ENCODE data around the gene PRKAR1B.

PRKAR1B gene

DNA sequence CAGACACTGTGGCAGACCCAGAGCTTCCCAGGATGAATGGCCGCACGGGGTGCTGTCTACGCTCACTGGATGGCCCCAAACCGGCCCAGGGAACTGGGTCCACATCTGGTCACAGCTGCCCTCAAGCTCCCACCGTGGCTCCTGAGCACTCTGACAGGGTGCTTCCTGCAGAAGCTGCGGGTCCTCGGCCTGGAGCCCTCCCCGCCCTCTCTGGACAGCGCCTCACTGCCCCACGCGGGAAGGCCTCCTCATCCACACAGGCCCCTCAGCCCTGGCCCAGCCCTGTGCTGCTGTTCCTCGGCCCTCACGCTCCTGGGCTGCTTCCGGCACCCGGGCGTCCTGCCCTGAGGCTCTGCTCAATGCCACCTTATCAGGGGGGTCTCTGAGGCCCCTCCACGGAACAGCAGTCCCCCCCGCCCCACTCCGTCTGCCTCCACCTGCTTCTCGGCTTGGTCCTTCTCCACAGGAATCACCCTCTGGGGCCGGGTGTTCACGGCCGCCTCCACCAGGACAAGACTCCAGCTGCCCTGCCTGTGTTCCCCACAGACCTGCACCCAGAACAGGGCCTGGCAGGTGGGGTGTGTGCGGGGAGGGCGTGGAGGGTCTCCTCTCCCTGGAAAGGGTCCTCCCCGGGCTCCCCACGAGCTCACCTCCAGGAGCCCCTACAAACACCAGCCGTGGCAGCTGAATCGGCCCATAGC, 132.0 kb downstream of the PRKAR1B start:
- Histone ChIP-seq H4K8ac (ENCODE audit: low read length) (no peak overlapping the region), H3K9me3 (ENCODE audit: control insufficient read depth, low read length) (no peaks in the 10 kb centered on the region)

GRCh38 chr7:594212-594913, 132.7 kb downstream of the PRKAR1B start:
- H3K36me3 ChIP-seq (ENCODE audit: control insufficient read depth in 1 of 2, insufficient read depth in 2 of 2, low read depth in 1 of 2, low read length in 2 of 2), result peaks cover 0 to 34% of the 10 kb centered on the region in 2 experiments
- no peak overlapping the region for H4K91ac ChIP-seq (ENCODE audit: low read length)
- H4K8ac ChIP-seq (ENCODE audit: low read length), result no peak overlapping the region
- no peak overlapping the region for H3K4me2 ChIP-seq (ENCODE audit: low read length, poor library complexity, severe bottlenecking)
- no peak overlapping the region for H3K9ac ChIP-seq (ENCODE audit: low read length)
- WGBS, result 95% methylated on average over 16 of the region's 16 CpGs
- no peak overlapping the region for H2BK120ac ChIP-seq (ENCODE audit: low read depth, low read length)
- no peak overlapping the region for H2AFZ ChIP-seq (ENCODE audit: low read depth, low read length)
- no peak for DNase-seq
- no peak overlapping the region for H3K4me3 ChIP-seq (ENCODE audit: insufficient read depth in 1 of 2, low read depth in 1 of 2, low read length in 2 of 2)
- H2BK5ac ChIP-seq (ENCODE audit: low read depth, low read length, poor library complexity, severe bottlenecking), result no peak overlapping the region
- no peaks in the 10 kb centered on the region for H3K9me3 ChIP-seq (ENCODE audit: control insufficient read depth, low read length)
- no peaks in the 10 kb centered on the region for H3K27me3 ChIP-seq (ENCODE audit: control insufficient read depth in 1 of 2, insufficient read depth in 1 of 2, low read length in 2 of 2)
- H2BK15ac ChIP-seq (ENCODE audit: low read depth, poor library complexity, severe bottlenecking), result no peak overlapping the region
- no peak overlapping the region for H2BK12ac ChIP-seq (ENCODE audit: low read length in 2 of 2)
- no peak overlapping the region for H3K4ac ChIP-seq (ENCODE audit: low read depth in 1 of 2, low read length in 2 of 2)
- H2AK5ac ChIP-seq (ENCODE audit: low read length, severe bottlenecking), result no peak overlapping the region
- H3K18ac ChIP-seq (ENCODE audit: low read depth in 1 of 2, low read length in 2 of 2), result no peak overlapping the region
- H3K79me1 ChIP-seq (replicated peaks; ENCODE audit: low read length, poor library complexity, severe bottlenecking), result peaks cover 2% of the 10 kb centered on the region
- no peak overlapping the region for H3K23ac ChIP-seq (ENCODE audit: low read length in 2 of 2)
- no peak overlapping the region for H3K27ac ChIP-seq (ENCODE audit: low read length, poor library complexity, severe bottlenecking)
- no peak overlapping the region for H3K14ac ChIP-seq (ENCODE audit: low read length in 2 of 2)
- peaks cover 9% of the 10 kb centered on the region for H3K4me1 ChIP-seq (ENCODE audit: control insufficient read depth, insufficient read depth, low read depth, low read length)

More for the DNA sequence above, 132.0 kb downstream of the PRKAR1B start:
- no peak overlapping the region for H2AFZ ChIP-seq (ENCODE audit: low read depth, low read length)
- no peak overlapping the region for H3K23ac ChIP-seq (ENCODE audit: low read length in 2 of 2)
- peaks cover 2% of the 10 kb centered on the region for H3K79me1 ChIP-seq (replicated peaks; ENCODE audit: low read length, poor library complexity, severe bottlenecking)
- no peak overlapping the region for H4K91ac ChIP-seq (ENCODE audit: low read length)
- H3K27me3 ChIP-seq (ENCODE audit: control insufficient read depth in 1 of 2, insufficient read depth in 1 of 2, low read length in 2 of 2), result no peaks in the 10 kb centered on the region
- H3K4me1 ChIP-seq (ENCODE audit: control insufficient read depth, insufficient read depth, low read depth, low read length), result peaks cover 8% of the 10 kb centered on the region
- H3K4me2 ChIP-seq (ENCODE audit: low read length, poor library complexity, severe bottlenecking), result no peak overlapping the region
- H2BK15ac ChIP-seq (ENCODE audit: low read depth, poor library complexity, severe bottlenecking), result no peak overlapping the region
- no peak overlapping the region for H3K27ac ChIP-seq (ENCODE audit: low read length, poor library complexity, severe bottlenecking)
- H3K14ac ChIP-seq (ENCODE audit: low read length in 2 of 2), result no peak overlapping the region
- H3K18ac ChIP-seq (ENCODE audit: low read depth in 1 of 2, low read length in 2 of 2), result no peak overlapping the region
- H2BK12ac ChIP-seq (ENCODE audit: low read length in 2 of 2), result no peak overlapping the region
- WGBS, result 93% methylated on average over 29 of the region's 29 CpGs
- H3K4ac ChIP-seq (ENCODE audit: low read depth in 1 of 2, low read length in 2 of 2), result no peak overlapping the region
- no peak overlapping the region for H2BK120ac ChIP-seq (ENCODE audit: low read depth, low read length)
- no peak for DNase-seq
- no peak overlapping the region for H2AK5ac ChIP-seq (ENCODE audit: low read length, severe bottlenecking)
- H2BK5ac ChIP-seq (ENCODE audit: low read depth, low read length, poor library complexity, severe bottlenecking), result no peak overlapping the region
- no peak overlapping the region for H3K9ac ChIP-seq (ENCODE audit: low read length)
- H3K36me3 ChIP-seq (ENCODE audit: control insufficient read depth in 1 of 2, insufficient read depth in 2 of 2, low read depth in 1 of 2, low read length in 2 of 2), result peaks cover 0 to 26% of the 10 kb centered on the region in 2 experiments
- H3K4me3 ChIP-seq (ENCODE audit: insufficient read depth in 1 of 2, low read depth in 1 of 2, low read length in 2 of 2), result no peak overlapping the region

DNA sequence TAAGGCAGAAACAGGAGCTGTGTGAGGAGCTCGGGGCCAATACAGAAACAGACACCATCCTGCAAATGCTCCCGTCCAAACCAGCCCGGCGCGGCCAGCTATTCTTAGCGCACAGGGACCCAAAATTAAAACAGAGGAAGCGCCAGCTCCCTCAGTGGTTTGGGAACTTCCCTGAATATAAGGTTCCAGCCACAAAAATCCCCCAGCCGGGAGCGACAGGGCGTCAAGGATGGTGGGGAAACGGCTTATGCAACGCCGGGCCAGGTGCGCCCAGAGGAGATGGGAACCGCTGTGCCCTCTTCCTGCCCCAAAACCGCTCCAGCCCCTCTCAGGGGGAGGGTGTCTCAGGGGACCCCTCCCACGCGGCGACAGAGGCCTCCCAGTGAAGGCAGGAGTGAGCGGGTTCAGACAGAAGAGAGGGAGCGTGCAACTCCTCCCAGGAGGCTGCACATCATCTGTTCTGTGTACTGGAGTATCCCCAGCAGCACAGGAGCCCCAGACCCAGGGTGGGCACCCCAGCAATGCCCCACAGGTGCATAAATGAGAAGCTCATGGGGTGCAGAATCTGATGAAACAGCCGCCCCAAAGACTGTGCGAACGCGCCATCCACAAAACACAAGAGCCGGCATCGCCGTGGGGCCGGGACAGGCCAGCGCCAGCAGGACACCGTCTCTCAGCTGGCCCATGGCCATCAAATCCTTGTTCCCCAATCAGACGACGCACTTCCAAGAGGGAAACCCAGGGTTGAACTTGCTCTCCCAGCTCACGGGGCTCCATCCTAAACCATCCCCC, 133.6 kb downstream of the PRKAR1B start:
- no peak overlapping the region for H3K27ac ChIP-seq (ENCODE audit: low read length, poor library complexity, severe bottlenecking)
- no peak for DNase-seq
- no peak overlapping the region for H3K18ac ChIP-seq (ENCODE audit: low read depth in 1 of 2, low read length in 2 of 2)

More for the DNA sequence above, 133.6 kb downstream of the PRKAR1B start:
- Histone ChIP-seq H4K8ac (ENCODE audit: low read length) (no peak overlapping the region), H3K79me1 (replicated peaks; ENCODE audit: low read length, poor library complexity, severe bottlenecking) (peaks cover 2% of the 10 kb centered on the region), H3K27me3 (ENCODE audit: control insufficient read depth in 1 of 2, insufficient read depth in 1 of 2, low read length in 2 of 2) (no peaks in the 10 kb centered on the region), H3K14ac (ENCODE audit: low read length in 2 of 2) (no peak overlapping the region), H2BK120ac (ENCODE audit: low read depth, low read length) (no peak overlapping the region), H2BK15ac (ENCODE audit: low read depth, poor library complexity, severe bottlenecking) (no peak overlapping the region), H3K4me3 (ENCODE audit: insufficient read depth in 1 of 2, low read depth in 1 of 2, low read length in 2 of 2) (no peak overlapping the region), H3K4ac (ENCODE audit: low read depth in 1 of 2, low read length in 2 of 2) (no peak overlapping the region), H3K4me1 (ENCODE audit: control insufficient read depth, insufficient read depth, low read depth, low read length) (peaks cover 9% of the 10 kb centered on the region), H2AK5ac (ENCODE audit: low read length, severe bottlenecking) (no peak overlapping the region), H2BK12ac (ENCODE audit: low read length in 2 of 2) (no peak overlapping the region), H3K36me3 (ENCODE audit: control insufficient read depth in 1 of 2, insufficient read depth in 2 of 2, low read depth in 1 of 2, low read length in 2 of 2) (peaks cover 4 to 41% of the 10 kb centered on the region in 2 experiments), H3K4me2 (ENCODE audit: low read length, poor library complexity, severe bottlenecking) (no peak overlapping the region), H3K9ac (ENCODE audit: low read length) (no peak overlapping the region), H2AFZ (ENCODE audit: low read depth, low read length) (no peak overlapping the region), H4K91ac (ENCODE audit: low read length) (no peak overlapping the region), H3K23ac (ENCODE audit: low read length in 2 of 2) (no peak overlapping the region), H3K9me3 (ENCODE audit: control insufficient read depth, low read length) (no peaks in the 10 kb centered on the region), H2BK5ac (ENCODE audit: low read depth, low read length, poor library complexity, severe bottlenecking) (no peak overlapping the region)
- WGBS, result 90% methylated on average over 34 of the region's 34 CpGs
